GM19025 (cell line): ENCODE data around the gene BLTP3A.
"Not testable (repeated sequence)": the region's sequence is repeated elsewhere in the genome, so short reads cannot be mapped to it uniquely, and the experiment has no call there.

Source experiments
- ATAC-seq: cut with Tn5 transposase; IDR thresholded peaks from one replicate; pipeline ENCODE4 v1.9.1; 2021; ENCODE audit warnings: mild to moderate bottlenecking, low read depth, moderate library complexity; ENCODE audit not compliant: unreplicated experiment

Gene BLTP3A

DNA sequence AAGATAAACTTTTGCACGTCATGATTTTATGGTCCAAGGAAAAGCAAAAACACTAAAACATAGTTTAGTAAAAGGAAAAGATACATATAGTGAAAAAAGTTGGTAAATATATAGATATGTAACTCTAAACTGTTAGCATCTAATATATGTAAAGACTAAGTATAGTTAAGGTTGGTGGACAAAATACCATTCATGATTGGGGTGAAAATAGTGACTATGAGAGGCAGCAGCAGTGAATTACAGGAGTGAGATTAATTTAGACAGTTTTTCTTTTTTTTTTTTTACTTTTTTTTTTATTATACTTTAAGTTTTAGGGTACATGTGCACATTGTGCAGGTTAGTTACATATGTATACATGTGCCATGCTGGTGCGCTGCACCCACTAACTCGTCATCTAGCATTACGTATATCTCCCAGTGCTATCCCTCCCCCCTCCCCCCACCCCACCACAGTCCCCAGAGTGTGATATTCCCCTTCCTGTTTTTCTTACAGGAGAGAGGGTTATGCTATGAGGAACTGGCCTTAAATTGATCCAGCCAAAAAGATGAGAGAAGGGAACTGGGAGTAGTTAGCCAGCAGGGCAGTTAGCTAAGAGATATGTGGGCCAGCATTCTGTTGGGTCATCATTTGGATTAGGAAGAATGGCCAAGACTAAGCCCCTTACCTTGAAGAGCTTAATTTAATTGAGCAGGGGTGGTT lies 27.1 kb downstream of the BLTP3A start:
- ATAC-seq = not testable (repeated sequence)

DNA sequence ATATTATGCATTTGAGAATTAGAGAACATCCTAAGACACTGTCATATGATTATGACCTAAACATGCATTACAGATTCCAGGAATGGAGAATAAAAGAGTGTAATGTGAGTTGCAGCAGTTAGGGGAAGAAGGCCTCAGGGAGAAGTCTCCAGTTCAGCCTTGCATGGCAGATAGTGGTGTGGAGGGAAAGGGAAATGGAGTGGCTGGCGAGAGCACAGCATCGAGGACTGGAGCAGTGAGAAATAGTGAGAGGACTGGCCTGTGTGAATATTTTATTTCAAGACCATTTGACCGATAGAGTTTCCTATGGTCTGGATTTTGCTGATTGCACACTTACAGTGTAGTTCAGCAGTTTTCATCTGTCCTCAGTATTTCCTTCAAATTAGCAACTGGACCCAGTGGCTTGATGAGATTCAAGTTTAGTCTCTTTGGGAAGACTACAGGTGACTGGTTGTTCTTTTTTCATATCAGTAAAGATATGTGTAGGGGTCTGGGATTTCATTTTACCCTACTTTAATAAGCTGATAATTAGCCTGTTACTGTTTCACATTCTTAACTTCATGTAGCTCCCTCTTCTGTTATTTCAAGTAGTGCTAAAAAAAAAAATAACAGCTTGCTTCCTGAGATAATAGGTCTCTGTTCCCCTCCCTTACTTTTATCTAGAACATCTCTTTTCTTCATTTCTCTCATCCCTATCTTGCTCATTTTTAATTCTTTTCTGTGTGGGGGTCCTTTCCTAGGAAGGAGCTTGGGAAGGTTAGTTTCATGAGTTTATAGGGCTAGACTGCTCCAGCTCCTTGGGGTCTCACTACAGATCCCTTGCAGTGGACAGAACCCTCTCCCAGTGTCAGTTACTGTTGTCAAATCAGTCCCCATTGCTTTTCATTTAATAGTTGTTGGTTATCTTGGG lies 27.9 kb downstream of the BLTP3A start:
- no peak for ATAC-seq

DNA sequence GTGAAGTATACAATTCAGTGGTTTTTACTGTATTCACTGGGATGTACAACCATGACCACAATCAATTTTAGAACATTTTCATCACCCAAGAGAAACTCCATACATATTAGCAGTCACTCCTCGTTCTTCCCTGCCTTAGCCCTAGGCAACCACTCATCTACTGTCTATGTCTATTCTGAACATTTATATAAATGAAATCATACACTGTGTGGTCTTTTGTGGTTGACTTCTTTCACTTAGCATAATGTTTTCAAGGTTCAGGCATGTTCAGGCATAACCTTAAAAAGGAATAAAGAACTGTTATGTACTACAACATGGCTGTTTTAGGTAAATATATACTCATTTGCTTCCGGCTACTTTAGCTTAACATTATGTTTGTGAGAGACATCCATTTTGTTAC lies 37.3 kb downstream of the BLTP3A start:
- no peak for ATAC-seq

DNA sequence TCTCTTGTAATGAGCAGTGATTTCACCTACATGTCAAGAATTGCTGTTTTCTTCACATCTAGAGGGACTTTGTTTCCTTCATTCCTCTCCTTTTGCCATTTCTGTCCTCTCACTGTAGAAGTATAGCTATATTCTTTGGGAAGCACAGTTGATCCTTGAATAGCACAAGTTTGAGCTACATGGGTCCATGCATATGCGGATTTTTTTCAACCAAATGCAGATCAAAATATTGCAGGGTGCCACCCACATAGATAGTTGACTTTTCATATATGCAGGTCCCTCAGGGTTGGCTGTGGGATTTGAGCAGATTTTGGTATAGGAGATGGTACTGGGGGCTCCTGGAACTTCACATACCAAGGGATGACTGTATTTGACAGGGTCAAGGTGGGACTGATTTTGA lies 41.1 kb downstream of the BLTP3A start:
- no peak for ATAC-seq

DNA sequence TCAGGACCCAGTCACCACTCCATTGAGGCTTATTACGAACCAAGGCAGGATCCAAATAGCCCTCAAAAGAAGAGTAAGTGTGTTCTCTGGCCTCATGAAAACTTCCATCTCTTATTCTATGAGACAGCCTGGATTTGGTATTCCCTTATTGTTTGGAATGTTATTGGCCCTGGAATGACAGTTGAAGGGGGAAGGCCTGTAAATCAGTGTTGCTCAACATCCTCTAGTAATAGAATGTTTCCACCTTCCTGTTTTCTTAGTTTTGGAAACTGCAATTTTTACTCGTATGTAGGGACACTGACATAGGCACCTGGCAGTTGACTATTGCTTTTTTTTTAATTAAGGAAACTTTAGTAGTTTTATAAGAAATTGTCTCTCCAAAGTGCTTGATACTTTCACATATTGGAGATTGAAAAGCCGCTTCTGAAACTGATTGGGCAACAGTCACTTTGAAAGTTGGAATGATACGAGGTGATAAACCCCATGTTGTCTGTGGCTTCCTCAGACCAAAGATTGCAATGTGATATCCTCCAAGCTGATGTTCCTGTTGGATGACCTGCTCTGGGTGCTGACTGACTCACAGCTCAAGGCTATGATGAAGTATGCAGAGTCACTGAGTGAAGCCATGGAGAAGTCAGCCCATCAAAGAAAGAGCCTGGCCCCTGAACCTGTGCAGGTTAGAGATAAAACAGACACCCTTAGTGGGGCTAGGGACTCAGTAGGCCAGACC lies 43.1 kb downstream of the BLTP3A start:
- ATAC-seq = no peak

DNA sequence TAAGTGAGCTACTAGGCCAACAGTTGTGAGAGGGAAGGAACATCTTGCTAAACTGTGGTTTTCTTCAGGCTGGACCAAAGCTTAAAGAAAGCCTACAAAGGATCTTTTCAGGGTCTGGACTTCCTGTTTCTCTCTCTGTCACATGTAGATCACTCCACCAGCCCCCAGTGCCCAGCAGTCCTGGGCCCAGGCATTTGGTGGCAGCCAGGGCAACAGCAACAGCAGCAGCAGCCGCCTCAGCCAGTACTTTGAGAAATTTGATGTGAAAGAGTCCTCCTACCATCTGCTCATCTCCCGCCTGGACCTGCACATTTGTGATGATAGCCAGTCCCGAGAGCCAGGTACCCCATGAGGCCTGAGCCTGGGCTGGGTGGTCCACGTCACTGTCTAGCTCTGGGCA lies 44.1 kb downstream of the BLTP3A start:
- no peak for ATAC-seq

DNA sequence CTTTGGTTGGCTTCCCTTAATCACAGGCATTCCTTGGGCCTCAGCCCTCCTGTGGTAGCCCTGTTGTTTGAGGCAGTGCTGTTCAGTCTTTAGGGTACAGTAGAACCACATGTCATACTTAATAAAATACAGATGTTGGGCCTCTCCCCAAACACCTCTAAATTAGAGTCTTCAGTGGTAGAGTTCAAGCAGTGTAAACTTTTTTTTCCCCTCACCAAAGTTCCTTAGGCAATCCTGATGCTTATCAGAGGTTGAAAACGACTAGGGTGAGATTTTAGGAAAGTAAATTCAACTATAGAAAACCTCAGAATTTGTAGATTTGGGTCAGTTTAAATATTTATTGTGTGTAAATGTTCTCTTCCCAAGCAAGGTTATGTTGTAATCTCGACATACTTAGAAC lies 44.6 kb downstream of the BLTP3A start:
- no peak for ATAC-seq

DNA sequence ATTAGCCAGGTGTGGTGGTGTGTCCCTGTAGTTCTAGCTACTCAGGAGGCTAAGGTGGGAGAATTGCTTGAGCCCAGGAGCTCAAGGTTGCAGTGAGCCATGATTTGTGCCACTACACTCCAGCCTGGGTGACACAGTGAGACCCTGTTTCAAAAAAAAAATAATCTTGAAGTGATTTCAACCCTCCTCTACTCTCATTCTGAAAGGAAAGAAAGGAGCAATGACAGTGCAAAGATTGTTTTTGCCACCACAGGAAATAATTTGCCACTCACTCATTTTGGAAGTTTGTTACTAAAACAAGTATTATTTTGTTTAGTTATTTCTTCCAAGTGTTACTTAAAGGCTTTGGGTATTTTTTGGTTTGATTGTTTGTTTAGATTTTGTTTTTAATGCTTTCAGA lies 45.6 kb downstream of the BLTP3A start:
- no peak for ATAC-seq

DNA sequence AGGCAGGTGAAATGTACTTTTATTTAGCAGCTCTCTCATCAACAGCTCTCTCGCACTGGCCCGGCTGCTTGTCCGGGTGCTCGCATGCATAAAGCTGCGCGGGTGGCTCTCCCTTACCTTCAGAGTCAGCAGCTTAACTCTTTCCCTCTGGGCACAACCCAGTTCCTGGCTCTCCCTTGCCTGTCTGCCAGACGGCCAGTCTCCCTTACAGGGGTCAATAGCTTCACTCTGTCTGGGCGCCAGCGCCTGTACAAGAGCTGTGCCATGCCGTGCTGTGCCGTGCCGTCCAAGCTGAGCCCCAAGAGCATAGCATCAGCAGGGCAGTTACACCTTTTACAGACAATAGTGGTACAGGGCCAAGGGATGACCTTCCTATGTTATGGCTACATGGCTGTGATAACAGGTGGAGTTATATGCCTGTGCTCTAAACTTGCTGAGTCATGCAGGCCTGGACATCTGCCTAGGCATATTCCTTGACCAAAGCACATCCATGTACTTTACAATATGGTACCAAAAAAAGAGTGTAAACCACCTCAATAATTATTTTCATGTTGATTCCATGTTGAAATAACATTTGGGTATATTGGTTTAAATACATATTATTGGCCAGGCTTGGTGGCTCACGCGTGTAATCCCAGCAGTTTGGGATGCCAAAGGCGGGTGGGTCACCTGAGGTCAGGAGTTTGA lies 47.9 kb downstream of the BLTP3A start:
- no peak for ATAC-seq
